Dendritic cell treated with granulocyte-macrophage colony-stimulating factor and Interleukin-4, amounts not matched to agents 40 ng/mL and 50 ng/mL, for 4 days (primary cell): ENCODE measurements around the gene SMPD3.

ENCODE experiments used
- H3K27ac Mint-ChIP-seq: one replicate; pipeline ENCODE4 v1.8.0; 2022; ENCODE audit warnings: mild to moderate bottlenecking, mixed read lengths
- H3K27me3 Mint-ChIP-seq: one replicate; pipeline ENCODE4 v1.8.0; 2022; ENCODE audit warnings: mild to moderate bottlenecking, mixed read lengths
- H3K36me3 Mint-ChIP-seq: one replicate; pipeline ENCODE4 v1.8.0; 2022; ENCODE audit warnings: low read depth, mixed read lengths
- H3K4me1 Mint-ChIP-seq: one replicate; pipeline ENCODE4 v1.8.0; 2022; ENCODE audit warnings: low read depth, mixed read lengths
- H3K4me3 Mint-ChIP-seq: one replicate; pipeline ENCODE4 v1.8.0; 2022; ENCODE audit warnings: mild to moderate bottlenecking, moderate library complexity, mixed read lengths
- H3K9me3 Mint-ChIP-seq: one replicate; pipeline ENCODE4 v1.8.0; 2022; ENCODE audit warnings: mixed read lengths
- intact Hi-C: fragments of 100-400 bp; cut with micrococcal nuclease; formaldehyde crosslinking; loops from one replicate; pipeline ENCODE4 v1.15.0; 2022

SMPD3 gene

DNA sequence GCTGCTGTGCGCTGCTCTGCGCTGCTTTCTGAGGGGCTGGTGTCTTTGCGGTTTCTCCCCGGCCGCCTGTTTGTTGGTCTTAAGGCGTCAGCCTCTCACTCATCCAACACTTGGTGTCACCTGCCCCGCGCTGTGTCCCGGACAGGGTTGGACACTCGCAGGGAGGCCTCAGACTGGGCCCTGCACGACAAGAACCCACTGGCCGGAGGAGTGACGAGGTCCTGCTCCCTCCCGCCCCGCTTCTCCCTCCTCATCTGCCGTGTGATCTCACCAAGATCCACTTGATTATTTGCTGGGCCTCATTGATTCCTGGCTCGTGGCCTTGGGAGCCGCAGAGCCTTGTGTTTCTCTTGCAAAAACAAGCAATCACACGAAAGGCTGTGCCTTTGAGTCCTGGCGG lies 80.9 kb downstream of the SMPD3 start:
- intact Hi-C loops, result loop anchor here (10.0 kb wide), 1 partner anchor 147 kb away; no protein-coding TSS in a partner anchor
- Mint-ChIP-seq H3K27me3 (peaks cover 61% of the 10 kb centered on the region), H3K27ac (no peak overlapping the region), H3K9me3 (no peaks in the 10 kb centered on the region), H3K4me3 (no peak overlapping the region), H3K36me3 (no peaks in the 10 kb centered on the region), H3K4me1 (peaks cover 64% of the 10 kb centered on the region)

DNA sequence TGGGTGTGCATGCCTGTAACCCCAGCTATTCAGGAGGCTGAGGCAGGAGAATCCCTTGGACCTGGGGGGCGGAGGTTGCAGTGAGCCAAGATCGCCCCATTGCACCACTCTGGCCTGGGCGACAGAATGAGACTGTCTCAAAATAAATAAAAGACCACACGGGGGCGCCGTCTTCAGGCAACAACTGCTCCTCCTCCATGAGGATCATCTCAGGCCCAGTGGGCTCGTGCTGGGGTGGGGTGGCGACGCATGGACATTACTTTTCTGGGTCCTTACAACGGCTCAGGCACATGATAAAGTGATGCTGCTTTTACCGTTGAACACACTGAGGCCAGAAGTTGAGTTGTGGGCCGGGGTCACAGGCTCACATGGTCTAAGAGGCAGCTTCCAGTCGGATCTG lies 81.3 kb downstream of the SMPD3 start:
- intact Hi-C loops, result loop anchor here (10.0 kb wide), 1 partner anchor 148 kb away; no protein-coding TSS in a partner anchor
- Mint-ChIP-seq H3K27ac (no peak overlapping the region), H3K4me1 (peaks cover 64% of the 10 kb centered on the region), H3K4me3 (no peak overlapping the region), H3K27me3 (peaks cover 60% of the 10 kb centered on the region), H3K36me3 (no peaks in the 10 kb centered on the region), H3K9me3 (no peaks in the 10 kb centered on the region)

GRCh38 chr16:68366062-68366461 lies 82.2 kb downstream of the SMPD3 start:
- Mint-ChIP-seq H3K27ac (peak overlapping the region; percentile 73), H3K4me1 (peaks cover 63% of the 10 kb centered on the region)
- intact Hi-C loops, result loop anchor here (10.0 kb wide), 1 partner anchor 149 kb away; no protein-coding TSS in a partner anchor

GRCh38 chr16:68365167-68365817 lies 83.0 kb downstream of the SMPD3 start:
- Mint-ChIP-seq H3K4me3 (no peak overlapping the region), H3K9me3 (no peaks in the 10 kb centered on the region), H3K4me1 (peaks cover 56% of the 10 kb centered on the region), H3K27ac (peak overlapping the region; percentile 73), H3K36me3 (peaks cover 8% of the 10 kb centered on the region), H3K27me3 (peaks cover 61% of the 10 kb centered on the region)
- intact Hi-C loops, result loop anchor here (10.0 kb wide), 1 partner anchor 150 kb away; no protein-coding TSS in a partner anchor

More at GRCh38 chr16:68366062-68366461, 82.2 kb downstream of the SMPD3 start:
- Mint-ChIP-seq H3K27me3 (peaks cover 59% of the 10 kb centered on the region), H3K9me3 (no peaks in the 10 kb centered on the region), H3K4me3 (no peak overlapping the region), H3K36me3 (no peaks in the 10 kb centered on the region)

- H3K4me3 Mint-ChIP-seq, result no peak overlapping the region
- H3K36me3 Mint-ChIP-seq, result peaks cover 11% of the 10 kb centered on the region
- peak overlapping the region; percentile 73 for H3K27ac Mint-ChIP-seq
- no peaks in the 10 kb centered on the region for H3K9me3 Mint-ChIP-seq
- intact Hi-C loops, result loop anchor here (10.0 kb wide), 1 partner anchor 150 kb away; no protein-coding TSS in a partner anchor
- peaks cover 61% of the 10 kb centered on the region for H3K27me3 Mint-ChIP-seq
- H3K4me1 Mint-ChIP-seq, result peaks cover 48% of the 10 kb centered on the region
These were observed 83.7 kb downstream of the SMPD3 start for GRCh38 chr16:68364561-68364998.

DNA sequence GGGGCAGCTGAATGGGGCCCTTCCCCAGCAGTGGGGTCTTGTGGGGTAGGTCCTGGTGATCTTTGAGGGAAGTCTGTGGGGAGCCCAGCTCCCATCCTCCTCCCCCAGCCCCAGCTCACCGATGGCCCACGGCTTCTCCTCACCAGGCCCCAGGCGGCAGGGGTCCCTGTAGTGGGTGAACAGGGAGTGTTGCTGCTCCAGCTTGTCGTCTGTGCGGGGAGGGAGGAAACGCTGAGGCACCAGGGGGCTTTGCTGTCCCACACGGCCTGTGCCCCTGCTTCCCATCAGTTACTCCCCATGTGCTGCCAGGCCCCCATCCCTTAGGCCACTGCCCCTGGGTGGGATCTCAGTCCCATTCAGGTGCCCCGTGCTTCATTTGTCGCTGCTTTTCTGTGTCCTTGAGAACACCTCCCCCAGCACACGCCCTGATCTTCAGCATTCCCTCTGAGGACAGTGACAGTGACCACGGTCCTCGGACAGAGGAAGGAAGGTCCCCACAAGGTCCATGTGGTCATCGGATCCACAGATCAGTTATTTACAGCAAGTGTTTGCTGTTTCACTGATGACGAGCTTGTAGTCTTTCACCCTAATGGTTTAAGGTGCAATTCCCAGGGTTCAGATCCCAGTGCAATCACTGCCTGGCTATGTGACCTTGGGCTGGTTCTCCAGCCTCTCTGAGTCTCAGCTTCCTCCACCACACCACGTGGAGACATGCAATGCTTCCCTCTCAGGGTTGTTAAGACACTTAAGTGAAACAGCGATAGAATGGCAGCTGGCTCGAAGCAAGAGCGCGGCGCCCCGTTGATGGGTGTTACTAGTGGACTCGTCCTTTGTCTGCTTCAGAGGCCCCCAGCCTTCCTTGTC lies 84.4 kb downstream of the SMPD3 start:
- Mint-ChIP-seq H3K27me3 (peaks cover 60% of the 10 kb centered on the region), H3K27ac (peak overlapping the region; percentile 73), H3K4me3 (no peak overlapping the region), H3K36me3 (peaks cover 18% of the 10 kb centered on the region), H3K4me1 (peaks cover 42% of the 10 kb centered on the region), H3K9me3 (no peaks in the 10 kb centered on the region)
- intact Hi-C loops, result loop anchor here (10.0 kb wide), 1 partner anchor 151 kb away; no protein-coding TSS in a partner anchor

GRCh38 chr16:68362947-68363657 lies 85.2 kb downstream of the SMPD3 start:
- no peaks in the 10 kb centered on the region for H3K9me3 Mint-ChIP-seq
- H3K4me1 Mint-ChIP-seq, result peaks cover 35% of the 10 kb centered on the region
- no peak overlapping the region for H3K27ac Mint-ChIP-seq
- intact Hi-C loops, result loop anchor here (10.0 kb wide), 1 partner anchor 152 kb away; no protein-coding TSS in a partner anchor
- H3K36me3 Mint-ChIP-seq, result peaks cover 26% of the 10 kb centered on the region
- no peak overlapping the region for H3K4me3 Mint-ChIP-seq
- H3K27me3 Mint-ChIP-seq, result peaks cover 56% of the 10 kb centered on the region

DNA sequence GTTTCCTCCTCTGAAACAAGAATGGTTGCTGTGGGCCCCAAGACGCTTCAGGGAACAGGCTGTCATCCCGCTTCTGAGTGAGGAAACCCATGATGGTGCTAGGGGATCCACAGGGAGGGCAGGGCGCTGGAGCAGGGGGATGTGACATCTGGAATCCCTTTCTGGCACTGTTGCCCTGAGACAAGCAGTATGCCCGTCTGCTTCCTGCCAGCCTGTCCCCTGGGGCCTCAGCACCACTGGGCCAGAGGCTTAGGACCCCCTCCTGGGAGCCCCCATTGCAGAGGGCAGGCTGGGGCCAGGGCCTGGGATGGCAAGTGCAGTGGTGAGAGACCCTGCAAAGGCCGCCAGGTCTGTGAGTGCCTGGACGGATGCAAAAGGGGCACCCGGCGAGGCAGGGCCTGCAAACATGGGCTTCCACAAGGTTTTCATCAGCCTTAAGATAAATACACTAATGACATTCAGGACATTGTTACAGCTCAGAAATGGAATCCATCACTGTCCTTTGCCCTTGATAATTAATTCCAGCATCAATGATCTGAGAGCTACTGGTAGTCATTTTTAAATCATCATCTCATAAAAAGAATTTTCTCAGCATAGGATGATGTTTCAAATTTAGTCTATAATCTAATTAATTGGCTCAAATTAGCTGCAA lies 85.9 kb downstream of the SMPD3 start:
- intact Hi-C loops, result loop anchor here (10.0 kb wide), 1 partner anchor 152 kb away; no protein-coding TSS in a partner anchor
- Mint-ChIP-seq H3K4me3 (no peak overlapping the region), H3K27me3 (peaks cover 56% of the 10 kb centered on the region), H3K36me3 (peaks cover 33% of the 10 kb centered on the region), H3K9me3 (no peaks in the 10 kb centered on the region), H3K27ac (no peak overlapping the region), H3K4me1 (peaks cover 34% of the 10 kb centered on the region)

GRCh38 chr16:68361485-68361884 lies 86.8 kb downstream of the SMPD3 start:
- H3K36me3 Mint-ChIP-seq, result peaks cover 42% of the 10 kb centered on the region
- H3K27me3 Mint-ChIP-seq, result peaks cover 57% of the 10 kb centered on the region
- H3K9me3 Mint-ChIP-seq, result no peaks in the 10 kb centered on the region
- H3K4me1 Mint-ChIP-seq, result peaks cover 40% of the 10 kb centered on the region
- intact Hi-C loops, result loop anchor here (10.0 kb wide), 1 partner anchor 153 kb away; no protein-coding TSS in a partner anchor
- H3K27ac Mint-ChIP-seq, result no peak overlapping the region
- no peak overlapping the region for H3K4me3 Mint-ChIP-seq

DNA sequence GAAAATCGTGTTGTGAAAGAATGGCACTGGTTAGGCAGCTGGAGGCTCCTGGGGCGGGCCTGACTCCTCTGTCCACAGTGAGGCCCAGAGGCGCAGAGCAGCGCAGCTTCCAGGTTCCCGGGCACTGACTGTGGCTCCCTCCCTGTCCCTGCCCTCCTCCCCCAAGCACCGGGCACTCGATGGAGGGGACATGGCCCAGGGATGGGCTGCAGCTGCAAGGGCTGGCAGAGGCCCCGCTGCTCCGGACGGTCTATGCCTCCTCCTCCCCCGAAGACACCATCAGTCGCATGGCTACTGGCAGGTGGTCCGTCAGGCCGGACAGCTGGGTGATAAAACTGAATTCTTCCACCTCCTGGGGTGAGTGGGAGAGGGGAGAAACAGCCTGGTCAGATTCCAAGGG lies 87.4 kb downstream of the SMPD3 start:
- no peak overlapping the region for H3K4me3 Mint-ChIP-seq
- peaks cover 40% of the 10 kb centered on the region for H3K4me1 Mint-ChIP-seq
- H3K9me3 Mint-ChIP-seq, result no peaks in the 10 kb centered on the region
- no peak overlapping the region for H3K27ac Mint-ChIP-seq
- intact Hi-C loops, result loop anchor here (10.0 kb wide), 1 partner anchor 154 kb away; no protein-coding TSS in a partner anchor
- peaks cover 57% of the 10 kb centered on the region for H3K27me3 Mint-ChIP-seq
- peaks cover 48% of the 10 kb centered on the region for H3K36me3 Mint-ChIP-seq

DNA sequence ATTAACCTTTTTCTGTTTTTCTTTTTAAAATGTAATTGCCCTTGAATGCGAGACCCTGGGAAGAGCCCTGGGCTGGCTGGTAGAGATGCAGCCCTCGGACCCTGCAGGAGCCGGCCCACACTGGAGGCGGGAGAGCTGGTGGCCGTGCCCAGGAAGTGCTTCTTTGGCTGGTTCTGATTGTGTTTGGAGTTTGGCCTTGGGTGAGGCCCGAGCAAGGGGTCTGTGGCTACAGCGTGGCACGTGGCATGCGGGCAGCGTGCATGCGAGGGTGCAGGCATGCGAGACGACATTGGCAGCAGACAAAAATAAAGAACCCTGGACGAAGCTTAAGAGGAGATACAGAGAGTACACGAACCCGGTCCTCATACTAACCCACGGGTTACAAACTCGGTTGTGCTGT lies 87.8 kb downstream of the SMPD3 start:
- Mint-ChIP-seq H3K27ac (no peak overlapping the region), H3K9me3 (no peaks in the 10 kb centered on the region), H3K36me3 (peaks cover 52% of the 10 kb centered on the region), H3K27me3 (peaks cover 60% of the 10 kb centered on the region), H3K4me1 (peaks cover 40% of the 10 kb centered on the region), H3K4me3 (no peak overlapping the region)
- intact Hi-C loops, result loop anchor here (10.0 kb wide), 1 partner anchor 154 kb away; no protein-coding TSS in a partner anchor

DNA sequence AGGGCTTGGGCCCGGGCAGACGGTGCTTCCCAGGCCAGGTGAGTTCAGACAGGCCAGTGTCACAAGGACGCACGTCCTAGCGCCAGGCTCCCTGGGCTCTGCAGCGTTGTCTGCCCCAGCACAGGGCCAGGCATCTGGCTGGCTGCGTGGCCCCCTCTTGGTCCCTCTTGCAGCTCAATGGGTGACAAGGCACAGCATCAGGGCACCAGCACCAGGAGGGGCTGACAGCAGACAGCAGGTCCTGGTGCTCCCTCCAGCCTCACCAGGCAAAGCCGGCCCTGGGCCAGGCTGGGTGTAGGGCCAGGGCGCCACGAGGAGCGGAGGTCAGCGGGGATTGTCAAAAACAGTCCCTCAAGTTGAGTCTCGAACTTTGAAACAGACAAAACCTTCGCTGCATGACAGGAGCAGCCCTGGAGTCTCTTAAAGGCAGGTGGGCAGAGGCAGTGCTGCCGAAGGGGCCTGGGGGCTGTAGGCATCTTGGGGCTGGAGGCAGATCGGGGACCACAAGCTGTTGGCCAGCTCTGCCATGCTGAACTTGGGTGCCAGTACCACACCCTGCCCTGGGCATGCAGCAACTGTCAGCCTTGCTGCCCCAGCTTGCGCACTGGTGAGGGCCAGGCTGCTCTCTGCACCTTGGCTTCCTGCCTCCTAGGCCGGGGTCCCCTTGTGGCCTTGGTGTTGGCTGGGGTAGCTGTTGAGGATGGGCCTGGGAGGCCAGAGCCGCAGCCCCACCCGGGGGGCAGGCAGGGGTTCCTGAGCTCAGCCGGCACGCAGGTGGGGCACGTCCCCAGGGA lies 88.7 kb downstream of the SMPD3 start:
- H3K27me3 Mint-ChIP-seq, result peaks cover 70% of the 10 kb centered on the region
- H3K36me3 Mint-ChIP-seq, result peaks cover 61% of the 10 kb centered on the region
- H3K9me3 Mint-ChIP-seq, result no peaks in the 10 kb centered on the region
- no peak overlapping the region for H3K4me3 Mint-ChIP-seq
- no peak overlapping the region for H3K27ac Mint-ChIP-seq
- intact Hi-C loops, result loop anchor here (10.0 kb wide), 1 partner anchor 155 kb away; no protein-coding TSS in a partner anchor
- H3K4me1 Mint-ChIP-seq, result peaks cover 36% of the 10 kb centered on the region
